Adipocyte (in vitro differentiated cells): ENCODE measurements around the gene OLIG2.
A peak's percentile ranks its signal among the peaks of the same experiment; 100 is the strongest.

ENCODE experiments used
- DNase-seq: peaks from one replicate; pipeline ENCODE4 v3.0.0-alpha.2; 2015; ENCODE audit warnings: low read depth
- H3K27me3 ChIP-seq: replicated peaks from 2 replicates; pipeline ENCODE4 v1.7.0; 2013; ENCODE audit warnings: mild to moderate bottlenecking, low read length, moderate library complexity; ENCODE audit not compliant: control insufficient read depth, insufficient read depth
- H3K36me3 ChIP-seq: 2 replicates; pipeline ENCODE4 v1.7.0; 2013; ENCODE audit warnings: low read length, mild to moderate bottlenecking, moderate library complexity; ENCODE audit not compliant: control insufficient read depth, insufficient read depth, severe bottlenecking
- H3K4me1 ChIP-seq: 2 replicates; pipeline ENCODE4 v1.7.0; 2013; ENCODE audit warnings: mild to moderate bottlenecking, low read length, moderate library complexity; ENCODE audit not compliant: control insufficient read depth, insufficient read depth
- H3K4me3 ChIP-seq: 2 replicates; pipeline ENCODE4 v1.7.0; 2013; ENCODE audit warnings: mild to moderate bottlenecking, low read length, moderate library complexity
- H3K9ac ChIP-seq: 2 replicates; pipeline ENCODE4 v1.7.0; 2013; ENCODE audit warnings: mild to moderate bottlenecking, low read length, moderate library complexity
- H3K9me3 ChIP-seq: 2 replicates; pipeline ENCODE4 v1.7.0; 2013; ENCODE audit warnings: mild to moderate bottlenecking, low read length, moderate library complexity; ENCODE audit not compliant: control insufficient read depth

Gene OLIG2

GRCh38 chr21:33028287-33028670 lies 2.5 kb downstream of the OLIG2 start:
- Histone ChIP-seq H3K27me3 (peaks cover 85% of the 10 kb centered on the region), H3K4me3 (no peak overlapping the region), H3K9me3 (peaks cover 4% of the 10 kb centered on the region), H3K4me1 (peaks cover 14% of the 10 kb centered on the region), H3K9ac (no peak overlapping the region), H3K36me3 (no peaks in the 10 kb centered on the region)
- DNase-seq = no peak

GRCh38 chr21:33028773-33029384 lies 3.1 kb downstream of the OLIG2 start:
- Histone ChIP-seq H3K9me3 (peaks cover 4% of the 10 kb centered on the region), H3K4me3 (peak overlapping the region; percentile 33), H3K4me1 (peaks cover 14% of the 10 kb centered on the region), H3K9ac (no peak overlapping the region), H3K27me3 (peaks cover 85% of the 10 kb centered on the region), H3K36me3 (no peaks in the 10 kb centered on the region)
- DNase-seq = peak; percentile 16

GRCh38 chr21:33029385-33029921 lies 3.7 kb downstream of the OLIG2 start:
- peaks cover 10% of the 10 kb centered on the region for H3K4me1 ChIP-seq
- peaks cover 85% of the 10 kb centered on the region for H3K27me3 ChIP-seq
- H3K36me3 ChIP-seq = no peaks in the 10 kb centered on the region
- H3K9me3 ChIP-seq = no peaks in the 10 kb centered on the region
- no peak overlapping the region for H3K9ac ChIP-seq
- DNase-seq = no peak
- peak overlapping the region; percentile 33 for H3K4me3 ChIP-seq

- no peak for DNase-seq
- peaks cover 10% of the 10 kb centered on the region for H3K4me1 ChIP-seq
- H3K27me3 ChIP-seq = peaks cover 85% of the 10 kb centered on the region
- no peak overlapping the region for H3K9ac ChIP-seq
- no peaks in the 10 kb centered on the region for H3K9me3 ChIP-seq
- H3K36me3 ChIP-seq = no peaks in the 10 kb centered on the region
- no peak overlapping the region for H3K4me3 ChIP-seq
Observed at GRCh38 chr21:33029975-33030461, 4.3 kb downstream of the OLIG2 start.

GRCh38 chr21:33030633-33031032 lies 4.9 kb downstream of the OLIG2 start:
- Histone ChIP-seq H3K9me3 (no peaks in the 10 kb centered on the region), H3K36me3 (no peaks in the 10 kb centered on the region), H3K4me1 (peaks cover 10% of the 10 kb centered on the region), H3K4me3 (no peak overlapping the region), H3K9ac (no peak overlapping the region), H3K27me3 (peaks cover 83% of the 10 kb centered on the region)
- no peak for DNase-seq

GRCh38 chr21:33031152-33031911 lies 5.6 kb downstream of the OLIG2 start:
- Histone ChIP-seq H3K27me3 (peaks cover 78% of the 10 kb centered on the region), H3K4me1 (peaks cover 10% of the 10 kb centered on the region), H3K9ac (no peak overlapping the region), H3K4me3 (no peak overlapping the region), H3K36me3 (no peaks in the 10 kb centered on the region), H3K9me3 (no peaks in the 10 kb centered on the region)
- no peak for DNase-seq

GRCh38 chr21:33032434-33033047 lies 6.8 kb downstream of the OLIG2 start:
- peaks cover 69% of the 10 kb centered on the region for H3K27me3 ChIP-seq
- H3K9ac ChIP-seq = no peak overlapping the region
- no peaks in the 10 kb centered on the region for H3K36me3 ChIP-seq
- H3K9me3 ChIP-seq = no peaks in the 10 kb centered on the region
- no peak overlapping the region for H3K4me3 ChIP-seq
- DNase-seq = no peak
- peaks cover 10% of the 10 kb centered on the region for H3K4me1 ChIP-seq

GRCh38 chr21:33033094-33033951 lies 7.6 kb downstream of the OLIG2 start:
- no peak overlapping the region for H3K4me3 ChIP-seq
- H3K9me3 ChIP-seq = no peaks in the 10 kb centered on the region
- DNase-seq = no peak
- H3K27me3 ChIP-seq = peaks cover 67% of the 10 kb centered on the region
- H3K9ac ChIP-seq = no peak overlapping the region
- no peaks in the 10 kb centered on the region for H3K36me3 ChIP-seq
- peaks cover 10% of the 10 kb centered on the region for H3K4me1 ChIP-seq

GRCh38 chr21:33033961-33034413 lies 8.3 kb downstream of the OLIG2 start:
- H3K36me3 ChIP-seq = no peaks in the 10 kb centered on the region
- H3K4me3 ChIP-seq = no peak overlapping the region
- H3K4me1 ChIP-seq = peaks cover 6% of the 10 kb centered on the region
- H3K9me3 ChIP-seq = no peaks in the 10 kb centered on the region
- peaks cover 61% of the 10 kb centered on the region for H3K27me3 ChIP-seq
- no peak overlapping the region for H3K9ac ChIP-seq
- DNase-seq = no peak

- no peaks in the 10 kb centered on the region for H3K4me1 ChIP-seq
- no peak overlapping the region for H3K4me3 ChIP-seq
- no peak for DNase-seq
- peaks cover 49% of the 10 kb centered on the region for H3K27me3 ChIP-seq
- no peak overlapping the region for H3K9ac ChIP-seq
- no peaks in the 10 kb centered on the region for H3K9me3 ChIP-seq
- no peaks in the 10 kb centered on the region for H3K36me3 ChIP-seq
Observed at GRCh38 chr21:33035147-33035546, 9.4 kb downstream of the OLIG2 start.
